WTC11 (cell line): ENCODE measurements around the gene KLF11. TPM values are rescaled to one million over a fixed set of nuclear protein-coding genes. Genes with fewer than 3 reads are reported as not detected.
A peak's percentile ranks its signal among the peaks of the same experiment; 100 is the strongest.

Source experiments
- ATAC-seq: fragments of 200-7000 bp; cut with Tn5 transposase; 2 replicates; pipeline ENCODE4 v1.10.0; 2021; ENCODE audit warnings: mild to moderate bottlenecking, moderate library complexity
- CTCF ChIA-PET: fragments of 300-600 bp; sonication (Branson Sonifier 250); formaldehyde crosslinking; loops from one replicate; lab custom pipeline; 2021; ENCODE audit warnings: antibody characterized with exemption; lab: Charles Lee
- POLR2A ChIA-PET: fragments of 350-600 bp; sonication (Branson Sonifier 250); formaldehyde crosslinking; loops from one replicate; lab custom pipeline; 2021; ENCODE audit warnings: antibody characterized with exemption; lab: Charles Lee
- DNase-seq: peaks from one replicate; pipeline ENCODE4 v3.0.0; 2021; ENCODE audit warnings: low spot score
- H3K27ac Mint-ChIP-seq: 2 replicates; pipeline ENCODE4 v1.8.0; 2021; ENCODE audit warnings: mixed read lengths
- H3K27me3 Mint-ChIP-seq: 2 replicates; pipeline ENCODE4 v1.8.0; 2021; ENCODE audit warnings: low read depth, mild to moderate bottlenecking, moderate library complexity, mixed read lengths
- H3K36me3 Mint-ChIP-seq: 2 replicates; pipeline ENCODE4 v1.8.0; 2021; ENCODE audit warnings: mixed read lengths
- H3K4me1 Mint-ChIP-seq: 2 replicates; pipeline ENCODE4 v1.8.0; 2022; ENCODE audit warnings: mixed read lengths
- H3K4me3 Mint-ChIP-seq: 2 replicates; pipeline ENCODE4 v1.8.0; 2021; ENCODE audit warnings: mild to moderate bottlenecking, moderate library complexity, mixed read lengths
- H3K9me3 Mint-ChIP-seq: 2 replicates; pipeline ENCODE4 v1.8.0; 2021; ENCODE audit warnings: mixed read lengths
- ARID4B ChIP-seq: sonication (generic); formaldehyde crosslinking; IDR thresholded peaks from 2 replicates; pipeline ENCODE4 v1.8.0; 2023; ENCODE audit warnings: missing genetic modification reagents, mild to moderate bottlenecking, borderline replicate concordance
- CDX4 ChIP-seq: fragments of 250-450 bp; sonication (Bioruptor Pico); IDR thresholded peaks from 2 replicates; pipeline ENCODE4 v1.9.0; 2021; ENCODE audit warnings: moderate library complexity, mild to moderate bottlenecking, inconsistent platforms, borderline replicate concordance
- CREB1 ChIP-seq: sonication (generic); formaldehyde crosslinking; IDR thresholded peaks from 2 replicates; pipeline ENCODE4 v1.8.0; 2023; ENCODE audit warnings: mild to moderate bottlenecking, missing genetic modification reagents
- FOXJ3 ChIP-seq: sonication (generic); formaldehyde crosslinking; IDR thresholded peaks from 2 replicates; pipeline ENCODE4 v1.9.0; 2021; ENCODE audit warnings: missing genetic modification reagents, mild to moderate bottlenecking, borderline replicate concordance
- GABPB1 ChIP-seq: sonication (generic); formaldehyde crosslinking; IDR thresholded peaks from 2 replicates; pipeline ENCODE4 v1.8.1; 2023; ENCODE audit warnings: mild to moderate bottlenecking, missing genetic modification reagents
- IRF1 ChIP-seq: sonication (generic); formaldehyde crosslinking; IDR thresholded peaks from 2 replicates; pipeline ENCODE4 v1.8.0; 2023; ENCODE audit warnings: missing genetic modification reagents
- MYBL2 ChIP-seq: sonication (generic); formaldehyde crosslinking; IDR thresholded peaks from 2 replicates; pipeline ENCODE4 v1.8.1; 2023; ENCODE audit warnings: mild to moderate bottlenecking, moderate library complexity, missing genetic modification reagents
- PRRX2 ChIP-seq: fragments of 250-450 bp; sonication (Bioruptor Pico); IDR thresholded peaks from 2 replicates; pipeline ENCODE4 v1.8.0; 2021; ENCODE audit warnings: mild to moderate bottlenecking
- SOX15 ChIP-seq: fragments of 250-450 bp; sonication (Bioruptor Pico); IDR thresholded peaks from 2 replicates; pipeline ENCODE4 v1.9.0; 2021; ENCODE audit warnings: mild to moderate bottlenecking
- STAT6 ChIP-seq: sonication (generic); formaldehyde crosslinking; conservative IDR thresholded peaks from 2 replicates; pipeline ENCODE4 v1.8.1; 2023; ENCODE audit warnings: mild to moderate bottlenecking, low read depth, missing genetic modification reagents, moderate library complexity
- TEAD4 ChIP-seq: sonication (generic); formaldehyde crosslinking; IDR thresholded peaks from 2 replicates; pipeline ENCODE4 v1.8.0; 2022; ENCODE audit warnings: mild to moderate bottlenecking, missing genetic modification reagents
- USF2 ChIP-seq: sonication (generic); formaldehyde crosslinking; IDR thresholded peaks from 2 replicates; pipeline ENCODE4 v1.8.1; 2023; ENCODE audit warnings: mild to moderate bottlenecking, missing genetic modification reagents, moderate library complexity
- ZNF317 ChIP-seq: sonication (generic); formaldehyde crosslinking; IDR thresholded peaks from 2 replicates; pipeline ENCODE4 v1.8.1; 2023; ENCODE audit warnings: low read depth, mild to moderate bottlenecking, moderate library complexity, missing genetic modification reagents, borderline replicate concordance
- ZNF416 ChIP-seq: fragments of 250-450 bp; sonication (Bioruptor Pico); IDR thresholded peaks from 2 replicates; pipeline ENCODE4 v1.9.0; 2021; ENCODE audit warnings: mild to moderate bottlenecking, inconsistent platforms
- ZNF512 ChIP-seq: sonication (generic); formaldehyde crosslinking; IDR thresholded peaks from 2 replicates; pipeline ENCODE4 v1.8.1; 2022; ENCODE audit warnings: missing genetic modification reagents, borderline replicate concordance
- total RNA-seq: library from RNA; stranded (reverse); gene quantifications from 3 replicates; pipeline ENCODE4 v1.2.3, GENCODE V29; 2021

KLF11 gene
- total RNA-seq, 1 experiment from 2014 or later = 8.8 TPM

- TF ChIP-seq ZNF512 (no peak), ZNF317 (CRISPR knock-in tag) (no peak), CDX4 (CRISPR knock-in tag) (no peak), CREB1 (CRISPR knock-in tag) (no peak)
Observed at GRCh38 chr2:10089565-10090190, 46.3 kb downstream of the KLF11 start (continued).

GRCh38 chr2:10091182-10091888, 48.0 kb downstream of the KLF11 start:
- H3K36me3 Mint-ChIP-seq = no peaks in the 10 kb centered on the region
- 0 out of 2 replicates have a peak overlapping the region, but pooled peaks have one; percentile 63 for H3K27ac Mint-ChIP-seq
- peak; percentile 19 for DNase-seq
- ATAC-seq = no peak
- H3K4me3 Mint-ChIP-seq = no peak overlapping the region
- H3K4me1 Mint-ChIP-seq = peaks cover 28% of the 10 kb centered on the region
- ChIA-PET CTCF (interaction anchor here (1.1 to 6.9 kb wide), 6 partner anchors 12 to 278 kb away, joined by 3 to 68 read pairs (median 4); partner anchors contain the start of gene CYS1), POLR2A (interaction anchor here (1.1 kb wide), 1 partner anchor 10 kb away, joined by 5 read pairs; no protein-coding TSS in a partner anchor)
- no peak for TF ChIP-seq GABPB1 (CRISPR knock-in tag)
- TF ChIP-seq IRF1 (CRISPR knock-in tag) = no peak
- no peak for TF ChIP-seq SOX15
- no peak for TF ChIP-seq STAT6
- no peak for TF ChIP-seq MYBL2 (CRISPR knock-in tag)
- no peak for TF ChIP-seq USF2 (CRISPR knock-in tag)
- no peak for TF ChIP-seq TEAD4 (CRISPR knock-in tag)
- no peak for TF ChIP-seq ZNF416 (CRISPR knock-in tag)
- TF ChIP-seq PRRX2 (CRISPR knock-in tag) = no peak
- no peak for TF ChIP-seq ZNF317 (CRISPR knock-in tag)
- TF ChIP-seq ARID4B = no peak
- TF ChIP-seq FOXJ3 (CRISPR knock-in tag) = no peak
- peaks cover 8% of the 10 kb centered on the region for H3K27me3 Mint-ChIP-seq
- peaks cover 10% of the 10 kb centered on the region for H3K9me3 Mint-ChIP-seq
